GM12873 (cell line): ENCODE results near the gene LIPN.

Experiments used
- TF ChIP-seq, protein P1 (sequence below): IDR thresholded peaks from 2 replicates; pipeline ENCODE4 v1.5.1; 2012; ENCODE audit warnings: low read depth, mild to moderate bottlenecking, moderate library complexity, low read length, control low read depth; ENCODE audit not compliant: insufficient read depth; ENCODE audit errors: missing control alignments

The LIPN gene

DNA sequence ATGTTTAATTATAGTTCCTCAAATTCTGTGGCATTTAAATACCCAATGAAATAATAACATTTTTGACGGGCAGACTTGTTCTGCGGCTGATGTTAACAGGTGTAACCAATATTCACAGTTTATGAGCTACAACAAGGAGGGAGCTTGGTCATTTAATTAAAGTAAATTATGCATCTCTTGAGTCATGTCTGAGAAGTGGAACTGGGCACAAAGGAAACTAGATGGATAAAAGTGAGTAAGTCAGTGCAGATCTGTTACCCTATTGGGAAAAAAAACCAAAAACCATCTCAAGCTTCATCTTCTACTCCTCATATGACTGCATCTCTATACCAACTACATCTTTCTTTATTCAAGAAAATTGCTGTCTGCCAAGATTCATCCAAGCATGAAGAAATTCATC is 67.9 kb downstream of the LIPN start:
- TF ChIP-seq, protein P1, sequence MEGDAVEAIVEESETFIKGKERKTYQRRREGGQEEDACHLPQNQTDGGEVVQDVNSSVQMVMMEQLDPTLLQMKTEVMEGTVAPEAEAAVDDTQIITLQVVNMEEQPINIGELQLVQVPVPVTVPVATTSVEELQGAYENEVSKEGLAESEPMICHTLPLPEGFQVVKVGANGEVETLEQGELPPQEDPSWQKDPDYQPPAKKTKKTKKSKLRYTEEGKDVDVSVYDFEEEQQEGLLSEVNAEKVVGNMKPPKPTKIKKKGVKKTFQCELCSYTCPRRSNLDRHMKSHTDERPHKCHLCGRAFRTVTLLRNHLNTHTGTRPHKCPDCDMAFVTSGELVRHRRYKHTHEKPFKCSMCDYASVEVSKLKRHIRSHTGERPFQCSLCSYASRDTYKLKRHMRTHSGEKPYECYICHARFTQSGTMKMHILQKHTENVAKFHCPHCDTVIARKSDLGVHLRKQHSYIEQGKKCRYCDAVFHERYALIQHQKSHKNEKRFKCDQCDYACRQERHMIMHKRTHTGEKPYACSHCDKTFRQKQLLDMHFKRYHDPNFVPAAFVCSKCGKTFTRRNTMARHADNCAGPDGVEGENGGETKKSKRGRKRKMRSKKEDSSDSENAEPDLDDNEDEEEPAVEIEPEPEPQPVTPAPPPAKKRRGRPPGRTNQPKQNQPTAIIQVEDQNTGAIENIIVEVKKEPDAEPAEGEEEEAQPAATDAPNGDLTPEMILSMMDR, result no peak

DNA sequence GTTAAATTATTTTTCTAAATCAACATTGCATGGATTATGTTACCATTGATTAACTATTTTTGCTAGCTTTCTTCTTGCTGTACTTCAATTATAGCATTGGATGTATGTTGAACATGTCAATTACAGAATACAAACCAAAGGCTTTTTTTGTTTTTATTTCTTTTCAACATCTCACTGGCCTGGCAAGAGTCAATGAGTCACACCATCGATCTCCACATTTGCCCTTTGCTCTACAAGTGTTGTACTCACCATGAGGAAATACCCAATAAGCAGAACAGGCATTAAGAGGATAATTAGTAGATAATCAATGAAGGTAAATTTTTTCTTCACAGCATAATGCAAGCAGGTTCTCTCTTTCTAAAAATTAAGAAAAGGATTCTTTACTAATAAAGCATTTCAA is 68.5 kb downstream of the LIPN start:
- TF ChIP-seq, protein P1, result no peak
